HFFc6 (cell line): ENCODE measurements around the gene WNT5A. TPM values are rescaled to one million over a fixed set of nuclear protein-coding genes. Genes with fewer than 3 reads are reported as not detected.

Experiments used
- DNase-seq: peaks from one replicate; pipeline ENCODE4 v3.0.0-alpha.2; 2018
- H3K27ac Mint-ChIP-seq: 2 replicates; pipeline ENCODE4 v1.8.0; 2020; ENCODE audit warnings: mild to moderate bottlenecking, mixed read lengths
- H3K27me3 Mint-ChIP-seq: 2 replicates; pipeline ENCODE4 v1.8.0; 2021; ENCODE audit warnings: mild to moderate bottlenecking, moderate library complexity, mixed read lengths; ENCODE audit not compliant: insufficient read depth
- H3K36me3 Mint-ChIP-seq: 2 replicates; pipeline ENCODE4 v1.8.0; 2021; ENCODE audit warnings: low read depth, mixed read lengths
- H3K4me1 Mint-ChIP-seq: 2 replicates; pipeline ENCODE4 v1.8.0; 2020; ENCODE audit warnings: low read depth, mixed read lengths
- H3K4me3 Mint-ChIP-seq: 2 replicates; pipeline ENCODE4 v1.8.0; 2020; ENCODE audit warnings: mild to moderate bottlenecking, moderate library complexity, mixed read lengths
- H3K9me3 Mint-ChIP-seq: 2 replicates; pipeline ENCODE4 v1.8.0; 2020; ENCODE audit warnings: mild to moderate bottlenecking, mixed read lengths
- CTCF ChIP-seq: fragments of 200-600 bp; sonication (generic); IDR thresholded peaks from 2 replicates; pipeline ENCODE4 v1.5.0; 2021; ENCODE audit warnings: antibody characterized with exemption, mild to moderate bottlenecking
- total RNA-seq, 6 experiments: library from RNA; stranded (reverse); fragmentation: NEBNext Ultra II Directional; extraction: Animal tissue kit (Norgen Biotek cat#: 25700); gene quantifications; 2 replicates in 1 of 6; 3 replicates in 5 of 6; pipeline ENCODE4 v1.2.3, GENCODE V29; 2021

Gene WNT5A
- total RNA-seq, 6 experiments from 2014 or later, result 240 to 387 (median 256) TPM

- H3K27ac Mint-ChIP-seq, result peak overlapping the region; percentile 97
- no peaks in the 10 kb centered on the region for H3K9me3 Mint-ChIP-seq
- peaks cover 38% of the 10 kb centered on the region for H3K36me3 Mint-ChIP-seq
- peak; percentile 70 for DNase-seq
- TF ChIP-seq CTCF, result peak; percentile 93
- peak overlapping the region; percentile 98 for H3K4me3 Mint-ChIP-seq
- H3K4me1 Mint-ChIP-seq, result peaks cover 38% of the 10 kb centered on the region
- peaks cover 14% of the 10 kb centered on the region for H3K27me3 Mint-ChIP-seq
These were observed 2.0 kb downstream of the WNT5A start for GRCh38 chr3:55484801-55485791.

GRCh38 chr3:55484191-55484689 lies 2.9 kb downstream of the WNT5A start:
- Mint-ChIP-seq H3K4me1 (peaks cover 33% of the 10 kb centered on the region), H3K9me3 (no peaks in the 10 kb centered on the region), H3K36me3 (peaks cover 47% of the 10 kb centered on the region), H3K27ac (peak overlapping the region; percentile 97), H3K4me3 (peak overlapping the region; percentile 98), H3K27me3 (peaks cover 14% of the 10 kb centered on the region)
- no peak for TF ChIP-seq CTCF
- no peak for DNase-seq

- peak overlapping the region; percentile 98 for H3K4me3 Mint-ChIP-seq
- H3K27me3 Mint-ChIP-seq, result peaks cover 14% of the 10 kb centered on the region
- peak overlapping the region; percentile 97 for H3K27ac Mint-ChIP-seq
- peaks cover 29% of the 10 kb centered on the region for H3K4me1 Mint-ChIP-seq
- TF ChIP-seq CTCF, result no peak
- no peak for DNase-seq
- H3K9me3 Mint-ChIP-seq, result no peaks in the 10 kb centered on the region
- peaks cover 55% of the 10 kb centered on the region for H3K36me3 Mint-ChIP-seq
These were observed 3.7 kb downstream of the WNT5A start for GRCh38 chr3:55483196-55484095.

DNA sequence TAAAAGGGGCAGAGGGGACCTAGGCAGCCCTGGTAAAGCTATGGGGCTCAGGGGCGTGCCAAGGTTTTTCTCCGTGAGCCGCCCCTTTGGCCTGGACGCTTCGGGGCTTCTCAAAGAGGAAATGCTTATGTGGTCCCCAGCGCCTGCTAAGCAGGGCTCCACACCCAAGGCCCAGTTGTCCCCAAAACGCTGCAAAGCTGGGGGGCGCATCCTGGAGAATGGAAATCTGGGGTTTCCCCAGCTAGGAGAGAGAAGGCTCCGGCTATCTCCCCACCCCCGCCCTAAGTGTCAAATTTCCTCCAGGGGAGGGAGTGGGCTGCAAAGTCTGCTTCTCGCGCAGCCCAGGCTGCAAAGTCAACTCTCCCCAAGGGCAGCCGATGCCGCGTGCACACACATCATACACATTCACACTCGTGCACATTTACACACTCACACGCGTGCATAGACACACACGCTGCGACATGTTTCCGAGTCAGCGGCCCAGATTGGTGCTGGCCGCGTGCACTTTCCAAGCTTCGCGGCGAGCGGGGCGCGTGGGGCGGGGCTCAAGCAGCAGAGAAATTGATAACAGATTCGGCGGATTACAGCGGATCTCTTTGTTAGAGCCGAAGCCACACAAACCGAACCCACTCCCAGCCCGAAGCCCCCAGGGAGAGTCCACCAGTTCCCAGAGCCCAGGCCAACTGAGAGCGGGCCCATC lies 4.5 kb downstream of the WNT5A start:
- no peaks in the 10 kb centered on the region for H3K9me3 Mint-ChIP-seq
- peaks cover 63% of the 10 kb centered on the region for H3K36me3 Mint-ChIP-seq
- H3K27me3 Mint-ChIP-seq, result peaks cover 14% of the 10 kb centered on the region
- peaks cover 35% of the 10 kb centered on the region for H3K4me1 Mint-ChIP-seq
- peak; percentile 63 for DNase-seq
- peak overlapping the region; percentile 97 for H3K27ac Mint-ChIP-seq
- H3K4me3 Mint-ChIP-seq, result peak overlapping the region; percentile 98
- no peak for TF ChIP-seq CTCF
